IMR-90 (cell line): ENCODE measurements around the gene CRISPLD2. TPM values are rescaled to one million over a fixed set of nuclear protein-coding genes. Genes with fewer than 3 reads are reported as not detected.

Source experiments
- ATAC-seq: fragments of 200-7000 bp; cut with Tn5 transposase; 2 replicates; pipeline ENCODE4 v1.9.1; 2020; ENCODE audit warnings: low read depth, mild to moderate bottlenecking, moderate library complexity
- BruUV-seq: library from RNA; stranded (reverse); fragments of 400-500 nt; replicated peaks from 2 replicates; lab custom pipeline; 2021; lab: Mats Ljungman, UMichigan
- CTCF ChIA-PET: fragments of 300-600 bp; formaldehyde crosslinking; extraction: SDS; loops from one replicate; lab custom pipeline; 2021; ENCODE audit warnings: antibody characterized with exemption; lab: Yijun Ruan, JAX
- POLR2A ChIA-PET: fragments of 300-600 bp; sonication (Branson Sonifier 250); formaldehyde crosslinking; loops from one replicate; lab custom pipeline; 2022; ENCODE audit warnings: antibody characterized with exemption; ENCODE audit not compliant: unreplicated experiment; lab: Charles Lee
- DNase-seq: peaks from one replicate; pipeline ENCODE4 v3.0.0; 2013
- H2AFZ ChIP-seq: replicated peaks from 2 replicates; pipeline ENCODE3; 2013; ENCODE audit warnings: low read length, mild to moderate bottlenecking; ENCODE audit not compliant: poor library complexity
- H2AK5ac ChIP-seq: 2 replicates; pipeline ENCODE4 v1.6.1; 2013; ENCODE audit warnings: low read depth, low read length, inconsistent platforms
- H2AK9ac ChIP-seq: replicated peaks from 2 replicates; pipeline ENCODE3; 2013; ENCODE audit warnings: mild to moderate bottlenecking, low read depth, low read length, moderate library complexity; ENCODE audit not compliant: poor library complexity
- H2BK120ac ChIP-seq: 2 replicates; pipeline ENCODE4 v1.6.1; 2013; ENCODE audit warnings: low read depth, low read length, inconsistent platforms
- H2BK15ac ChIP-seq: 3 replicates; pipeline ENCODE4 v1.6.1; 2013; ENCODE audit warnings: low read depth, low read length, inconsistent platforms
- H2BK20ac ChIP-seq: 2 replicates; pipeline ENCODE4 v1.6.1; 2013; ENCODE audit warnings: low read depth, mild to moderate bottlenecking, inconsistent platforms, low read length, moderate library complexity
- H2BK5ac ChIP-seq: 2 replicates; pipeline ENCODE4 v1.6.1; 2013; ENCODE audit warnings: mild to moderate bottlenecking, low read depth, low read length, inconsistent platforms; ENCODE audit not compliant: poor library complexity, severe bottlenecking
- H3K14ac ChIP-seq: replicated peaks from 2 replicates; pipeline ENCODE4 v1.6.1; 2013; ENCODE audit warnings: low read depth, low read length, inconsistent platforms
- H3K18ac ChIP-seq: 2 replicates; pipeline ENCODE4 v1.6.1; 2013; ENCODE audit warnings: low read depth, low read length, control low read depth
- H3K23ac ChIP-seq: 2 replicates; pipeline ENCODE4 v1.6.1; 2013; ENCODE audit warnings: low read depth, low read length, inconsistent platforms
- H3K27ac ChIP-seq: 2 replicates; pipeline ENCODE4 v1.5.1; 2013; ENCODE audit warnings: mild to moderate bottlenecking, control low read depth, low read length; ENCODE audit not compliant: insufficient read depth
- H3K27me3 ChIP-seq: 2 replicates; pipeline ENCODE4 v1.6.1; 2013; ENCODE audit warnings: low read length; ENCODE audit not compliant: control insufficient read depth, insufficient read depth
- H3K36me3 ChIP-seq: 2 replicates; pipeline ENCODE4 v1.6.1; 2013; ENCODE audit warnings: low read length, mixed read lengths; ENCODE audit not compliant: control insufficient read depth, insufficient read depth
- H3K4ac ChIP-seq: 2 replicates; pipeline ENCODE4 v1.6.1; 2013; ENCODE audit warnings: low read depth, low read length, inconsistent platforms
- H3K4me1 ChIP-seq: 2 replicates; pipeline ENCODE4 v1.6.1; 2013; ENCODE audit warnings: low read length, mixed read lengths; ENCODE audit not compliant: control insufficient read depth, insufficient read depth
- H3K4me2 ChIP-seq: 2 replicates; pipeline ENCODE4 v1.6.1; 2013; ENCODE audit warnings: low read depth, mild to moderate bottlenecking, control low read depth, low read length, moderate library complexity
- H3K4me3 ChIP-seq: 2 replicates; pipeline ENCODE4 v1.5.1; 2013; ENCODE audit warnings: low read depth, mild to moderate bottlenecking, control low read depth, low read length, moderate library complexity; ENCODE audit not compliant: insufficient read depth
- H3K56ac ChIP-seq: 2 replicates; pipeline ENCODE4 v1.6.1; 2013; ENCODE audit warnings: low read length, inconsistent platforms; ENCODE audit not compliant: insufficient read depth; ENCODE audit errors: extremely low read depth
- H3K79me1 ChIP-seq, 2 experiments: 2 replicates each; pipeline ENCODE4 v1.6.1; 2013; ENCODE audit warnings: low read length in 2 of 2, inconsistent platforms in 1 of 2, low read depth in 1 of 2
- H3K9ac ChIP-seq: 2 replicates; pipeline ENCODE4 v1.6.1; 2013; ENCODE audit warnings: low read depth, low read length, control low read depth
- H3K9me1 ChIP-seq: 2 replicates; pipeline ENCODE4 v1.6.1; 2013; ENCODE audit warnings: low read length, inconsistent platforms; ENCODE audit not compliant: insufficient read depth
- H3K9me3 ChIP-seq: 2 replicates; pipeline ENCODE4 v1.6.1; 2013; ENCODE audit warnings: low read length; ENCODE audit not compliant: control insufficient read depth, insufficient read depth
- H4K20me1 ChIP-seq: 2 replicates; pipeline ENCODE4 v1.6.1; 2013; ENCODE audit warnings: low read length, inconsistent platforms; ENCODE audit not compliant: insufficient read depth
- H4K5ac ChIP-seq: 2 replicates; pipeline ENCODE4 v1.6.1; 2013; ENCODE audit warnings: mild to moderate bottlenecking, low read depth, low read length, control low read depth
- H4K8ac ChIP-seq, 2 experiments: 2 replicates each; pipeline ENCODE4 v1.6.1; 2013; ENCODE audit warnings: low read depth in 2 of 2, low read length in 2 of 2, control low read depth in 1 of 2, inconsistent platforms in 1 of 2
- H4K91ac ChIP-seq: 2 replicates; pipeline ENCODE4 v1.6.1; 2013; ENCODE audit warnings: low read depth, low read length, inconsistent platforms; ENCODE audit not compliant: insufficient read depth
- BHLHE40 ChIP-seq: fragments of 150-350 bp; IDR thresholded peaks from 2 replicates; pipeline ENCODE4 v1.6.1; 2016; ENCODE audit warnings: mild to moderate bottlenecking, low read depth, low read length
- CEBPB ChIP-seq: IDR thresholded peaks from 2 replicates; pipeline ENCODE4 v1.6.1; 2012; ENCODE audit warnings: low read depth, low read length, improper control_type of control experiment
- CHD1 ChIP-seq: IDR thresholded peaks from 2 replicates; pipeline ENCODE4 v1.6.1; 2012; ENCODE audit warnings: low read depth, low read length, improper control_type of control experiment
- FOS ChIP-seq: fragments of 150-350 bp; IDR thresholded peaks from 2 replicates; pipeline ENCODE4 v1.6.1; 2016; ENCODE audit warnings: low read depth, low read length
- MAFK ChIP-seq: IDR thresholded peaks from 2 replicates; pipeline ENCODE4 v1.6.1; 2012; ENCODE audit warnings: low read depth, low read length, improper control_type of control experiment
- NFE2L2 ChIP-seq: fragments of 150-350 bp; IDR thresholded peaks from 2 replicates; pipeline ENCODE4 v1.6.1; 2016; ENCODE audit warnings: low read depth, mild to moderate bottlenecking, low read length
- POLR2A ChIP-seq: IDR thresholded peaks from 2 replicates; pipeline ENCODE4 v1.6.1; 2012; ENCODE audit warnings: mild to moderate bottlenecking, low read depth, low read length
- RAD21 ChIP-seq: IDR thresholded peaks from 2 replicates; pipeline ENCODE4 v1.6.1; 2012; ENCODE audit warnings: low read length, improper control_type of control experiment
- RCOR1 ChIP-seq: IDR thresholded peaks from 2 replicates; pipeline ENCODE4 v1.6.1; 2012; ENCODE audit warnings: mild to moderate bottlenecking, low read length, improper control_type of control experiment; ENCODE audit not compliant: insufficient replicate concordance
- RFX5 ChIP-seq: IDR thresholded peaks from 2 replicates; pipeline ENCODE4 v1.8.0; 2012; ENCODE audit warnings: low read depth, mild to moderate bottlenecking, low read length, moderate library complexity
- WGBS, 2 experiments: methylation state at CpG; one replicate each; pipeline versions ENCODE4 v1.1.5 to v1.1.7; 2013; ENCODE audit warnings: missing lambda C conversion rate in 2 of 2; ENCODE audit not compliant: insufficient read length in 1 of 2; ENCODE audit errors: extremely low coverage in 2 of 2; 5-methylcytosine and 5-hydroxymethylcytosine counted together
- dilution Hi-C: fragments of 300-500 bp; cut with HindIII; formaldehyde crosslinking; loops from one replicate; pipeline ENCODE4 v1.14.3; 2018; ENCODE audit warnings: low sequenced_read_pairs; ENCODE audit not compliant: unreplicated experiment
- in situ Hi-C: fragments of 300-500 bp; cut with MboI; formaldehyde crosslinking; loops from 3 replicates; pipeline ENCODE4 v1.14.3; 2019; ENCODE audit warnings: low sequenced_read_pairs, inconsistent platforms, mixed read lengths
- intact Hi-C: fragments of 100-400 bp; cut with micrococcal nuclease; formaldehyde crosslinking; loops from 2 replicates; pipeline ENCODE4 v1.10.0; 2022
- polyA plus RNA-seq, 3 experiments: library from polyadenylated mRNA; depleted of rRNA; stranded (reverse); fragments of >200 nt; gene quantifications; 2 replicates each; pipeline ENCODE4 v1.2.3, GENCODE V29; 2012; ENCODE audit warnings: low replicate concordance in 1 of 3
- total RNA-seq: library from RNA; depleted of rRNA; stranded (reverse); fragments of >200 nt; gene quantifications from 2 replicates; pipeline ENCODE4 v1.2.3, GENCODE V29; 2012
- TF ChIP-seq, protein P1 (sequence below): conservative IDR thresholded peaks from 2 replicates; pipeline ENCODE4 v1.5.1; 2012; ENCODE audit warnings: mild to moderate bottlenecking, low read depth, low read length, improper control_type of control experiment

The CRISPLD2 gene
- total and polyA plus RNA-seq, 2 of the 4 experiments (the other 2 are of a cell fraction): 23.1 to 37.5 TPM

DNA sequence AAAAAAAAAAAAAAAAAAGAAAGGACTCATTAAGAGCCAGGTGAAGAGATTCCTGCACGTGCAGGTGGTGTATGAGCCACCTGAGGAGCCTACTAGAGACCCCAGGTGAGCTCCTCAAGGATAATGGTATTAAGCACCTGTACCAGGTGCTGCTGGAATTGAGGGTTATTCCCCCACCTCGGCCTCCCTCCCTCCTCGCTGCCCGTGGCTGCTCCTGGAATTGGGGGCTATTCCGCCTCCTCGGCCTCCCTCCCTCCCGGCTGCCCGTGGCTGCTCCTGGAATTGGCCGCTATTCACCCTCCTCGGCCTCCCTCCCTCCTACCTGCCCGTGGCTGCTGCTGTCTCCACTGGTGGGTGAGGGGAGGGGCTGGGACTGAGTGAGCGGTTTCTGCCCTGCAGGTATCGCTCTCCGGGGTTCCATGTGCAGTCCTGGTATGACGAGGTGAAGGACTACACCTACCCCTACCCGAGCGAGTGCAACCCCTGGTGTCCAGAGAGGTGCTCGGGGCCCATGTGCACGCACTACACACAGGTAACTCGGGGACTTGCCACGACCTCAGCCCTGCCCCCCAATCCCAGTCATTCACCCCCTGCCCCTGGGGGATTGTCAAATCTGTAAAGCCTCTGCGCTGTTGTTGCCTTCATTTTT lies 29.3 kb downstream of the CRISPLD2 start:
- H3K79me1 ChIP-seq: peaks cover 0 to 25% of the 10 kb centered on the region in 2 experiments; a peak in 2 of 4 replicates
- dilution Hi-C loops (no loop called here), in situ Hi-C loops (no loop called here), intact Hi-C loops (no loop called here)
- no peak overlapping the region for H3K4me2 ChIP-seq
- no peak overlapping the region for H3K14ac ChIP-seq
- CTCF ChIA-PET: no interaction called here
- ATAC-seq (no peak), DNase-seq (no peak)
- H3K23ac ChIP-seq: no peak overlapping the region
- peaks cover 69% of the 10 kb centered on the region for H3K36me3 ChIP-seq
- no peak overlapping the region for H2BK5ac ChIP-seq
- peak overlapping the region; percentile 47 for H2AK9ac ChIP-seq
- no CpG with 5 or more reads among the region's 22 CpGs for WGBS, 2 experiments
- TF ChIP-seq RAD21 (no peak), RFX5 (no peak), RCOR1 (no peak), NFE2L2 (no peak), FOS (no peak), CEBPB (no peak), CHD1 (no peak), POLR2A (no peak), MAFK (no peak), BHLHE40 (no peak)
- TF ChIP-seq, protein P1, sequence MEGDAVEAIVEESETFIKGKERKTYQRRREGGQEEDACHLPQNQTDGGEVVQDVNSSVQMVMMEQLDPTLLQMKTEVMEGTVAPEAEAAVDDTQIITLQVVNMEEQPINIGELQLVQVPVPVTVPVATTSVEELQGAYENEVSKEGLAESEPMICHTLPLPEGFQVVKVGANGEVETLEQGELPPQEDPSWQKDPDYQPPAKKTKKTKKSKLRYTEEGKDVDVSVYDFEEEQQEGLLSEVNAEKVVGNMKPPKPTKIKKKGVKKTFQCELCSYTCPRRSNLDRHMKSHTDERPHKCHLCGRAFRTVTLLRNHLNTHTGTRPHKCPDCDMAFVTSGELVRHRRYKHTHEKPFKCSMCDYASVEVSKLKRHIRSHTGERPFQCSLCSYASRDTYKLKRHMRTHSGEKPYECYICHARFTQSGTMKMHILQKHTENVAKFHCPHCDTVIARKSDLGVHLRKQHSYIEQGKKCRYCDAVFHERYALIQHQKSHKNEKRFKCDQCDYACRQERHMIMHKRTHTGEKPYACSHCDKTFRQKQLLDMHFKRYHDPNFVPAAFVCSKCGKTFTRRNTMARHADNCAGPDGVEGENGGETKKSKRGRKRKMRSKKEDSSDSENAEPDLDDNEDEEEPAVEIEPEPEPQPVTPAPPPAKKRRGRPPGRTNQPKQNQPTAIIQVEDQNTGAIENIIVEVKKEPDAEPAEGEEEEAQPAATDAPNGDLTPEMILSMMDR: no peak
- no peak overlapping the region for H3K56ac ChIP-seq
- H3K27me3 ChIP-seq: no peaks in the 10 kb centered on the region
- H4K91ac ChIP-seq: no peak overlapping the region
- H4K8ac ChIP-seq: no peak overlapping the region
- no peak overlapping the region for H2BK120ac ChIP-seq
- no peak overlapping the region for H3K4ac ChIP-seq
- no peak overlapping the region for H3K18ac ChIP-seq
- no peak overlapping the region for H3K27ac ChIP-seq
- H3K4me1 ChIP-seq: peaks cover 8% of the 10 kb centered on the region
- H3K9me1 ChIP-seq: peaks cover 15% of the 10 kb centered on the region
- peaks cover 5% of the 10 kb centered on the region for H3K9me3 ChIP-seq
- H2BK20ac ChIP-seq: no peak overlapping the region
- H3K9ac ChIP-seq: no peak overlapping the region
- POLR2A ChIA-PET: no interaction called here
- no peak overlapping the region for H4K5ac ChIP-seq
- H3K4me3 ChIP-seq: no peak overlapping the region
- no peak overlapping the region for H2AFZ ChIP-seq
- H2BK15ac ChIP-seq: no peak overlapping the region
- BruUV-seq: no TSS peak
- H2AK5ac ChIP-seq: 0 out of 2 replicates have a peak overlapping the region, but pooled peaks have one; percentile 17
- peaks cover 10% of the 10 kb centered on the region for H4K20me1 ChIP-seq
